ENCODE results near the gene NFKB1.

The NFKB1 gene

DNA sequence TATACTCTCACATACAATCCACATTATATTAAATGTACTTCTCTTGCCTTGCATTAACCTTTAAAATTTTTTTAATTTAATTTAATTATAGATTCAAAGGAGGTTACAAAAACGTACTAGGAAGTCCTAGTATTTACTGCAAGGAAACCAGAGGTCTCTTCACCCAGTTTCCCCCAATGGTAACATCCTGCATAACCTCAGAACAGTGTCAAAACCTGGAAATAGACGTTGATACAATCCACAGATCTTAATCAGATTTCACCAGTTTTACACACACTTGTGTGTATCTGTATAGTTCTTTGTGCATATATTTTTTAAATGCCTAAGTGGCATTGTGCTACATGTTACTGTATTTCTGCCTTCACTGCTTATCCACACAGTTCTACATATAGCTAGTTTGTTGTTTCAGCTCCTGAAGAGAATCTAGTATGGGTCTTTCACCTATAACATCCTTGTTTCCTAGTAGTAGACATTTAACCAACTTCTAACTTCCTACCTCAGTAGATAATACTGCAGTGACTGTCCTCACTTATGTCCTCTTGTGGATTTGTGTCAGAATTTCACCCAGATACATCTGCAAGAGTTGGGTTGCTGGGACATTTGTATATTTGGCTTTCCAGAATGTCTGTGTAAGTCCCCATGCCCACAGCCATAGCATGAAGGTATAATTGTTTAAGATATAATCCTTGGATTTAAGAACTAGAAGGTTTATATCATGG is 103.2 kb downstream of the NFKB1 start:
- no peak for DNase-seq (ENCODE audit: low read depth)
- H3K4me3 ChIP-seq (ENCODE audit: low read length): no peak overlapping the region
- no peak for TF ChIP-seq CTCF (conservative IDR thresholded peaks at IDR 0.05; ENCODE audit: low read depth, low read length)

DNA sequence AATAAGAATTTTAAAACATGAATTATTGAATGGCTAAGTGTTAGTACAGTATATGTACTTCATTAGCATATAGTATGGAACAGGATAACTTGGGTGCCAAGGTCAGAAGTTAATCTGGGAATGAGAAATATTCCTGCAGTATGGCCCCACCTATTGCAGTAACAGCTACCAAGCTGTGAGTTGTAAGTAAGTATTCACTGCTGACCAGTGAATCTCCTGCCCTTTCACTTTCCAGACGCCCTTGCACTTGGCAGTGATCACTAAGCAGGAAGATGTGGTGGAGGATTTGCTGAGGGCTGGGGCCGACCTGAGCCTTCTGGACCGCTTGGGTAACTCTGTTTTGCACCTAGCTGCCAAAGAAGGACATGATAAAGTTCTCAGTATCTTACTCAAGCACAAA is 105.1 kb downstream of the NFKB1 start:
- no peak for TF ChIP-seq CTCF (conservative IDR thresholded peaks at IDR 0.05; ENCODE audit: low read depth, low read length)
- H3K4me3 ChIP-seq (ENCODE audit: low read length): no peak overlapping the region
- DNase-seq (ENCODE audit: low read depth): no peak

DNA sequence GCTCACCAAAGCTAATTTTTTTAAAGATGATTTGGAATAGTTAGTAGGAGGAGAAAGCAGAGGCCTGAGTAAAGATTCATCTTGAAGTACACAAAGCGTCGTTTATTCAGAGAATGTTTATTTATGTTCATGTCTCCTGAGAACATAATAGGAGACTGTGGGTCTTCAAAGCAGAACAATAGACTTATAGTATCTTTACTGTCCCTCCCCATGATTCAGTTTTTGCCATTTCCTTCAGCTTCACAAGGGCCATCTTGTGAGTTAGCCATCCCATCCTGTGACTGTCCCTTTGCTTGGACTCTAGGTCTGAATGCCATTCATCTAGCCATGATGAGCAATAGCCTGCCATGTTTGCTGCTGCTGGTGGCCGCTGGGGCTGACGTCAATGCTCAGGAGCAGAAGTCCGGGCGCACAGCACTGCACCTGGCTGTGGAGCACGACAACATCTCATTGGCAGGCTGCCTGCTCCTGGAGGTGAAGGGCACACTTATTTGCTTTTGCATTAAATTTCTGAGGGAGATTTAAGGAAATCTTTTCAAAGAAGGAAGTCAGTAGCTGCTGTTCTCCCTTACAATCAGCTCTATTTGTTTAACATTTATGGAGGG is 105.8 kb downstream of the NFKB1 start:
- no peak overlapping the region for H3K4me3 ChIP-seq (ENCODE audit: low read length)
- TF ChIP-seq CTCF (conservative IDR thresholded peaks at IDR 0.05; ENCODE audit: low read depth, low read length): no peak

DNA sequence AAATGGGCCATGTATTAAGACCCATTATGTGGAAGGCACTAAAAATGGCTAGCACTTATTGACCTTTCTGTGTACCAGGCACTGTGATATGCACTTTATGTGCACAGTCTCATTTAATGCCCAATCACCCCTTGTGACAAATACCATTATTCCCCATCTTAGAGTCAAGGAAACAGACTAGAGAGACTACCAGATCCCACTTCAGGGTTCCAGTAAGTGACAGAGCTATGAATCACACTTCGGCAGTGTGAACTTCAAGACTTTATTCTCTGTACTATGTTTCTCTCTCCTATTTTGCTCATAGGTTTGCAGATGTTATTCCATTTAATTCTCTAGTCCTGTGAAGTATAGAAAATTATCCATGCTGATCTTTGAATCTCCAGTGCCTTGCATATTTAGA is 107.0 kb downstream of the NFKB1 start:
- H3K4me3 ChIP-seq (ENCODE audit: low read length): no peak overlapping the region
- DNase-seq (ENCODE audit: low read depth): no peak

More for the DNA sequence above, 105.8 kb downstream of the NFKB1 start:
- no peak for DNase-seq (ENCODE audit: low read depth)

GRCh38 chr4:102610007-102610406 is 108.8 kb downstream of the NFKB1 start:
- no peak for DNase-seq (ENCODE audit: low read depth)
- no peak overlapping the region for H3K4me3 ChIP-seq (ENCODE audit: low read length)

More for the DNA sequence above, 107.0 kb downstream of the NFKB1 start:
- no peak for TF ChIP-seq CTCF (conservative IDR thresholded peaks at IDR 0.05; ENCODE audit: low read depth, low read length)

GRCh38 chr4:102610476-102610875 is 109.3 kb downstream of the NFKB1 start:
- TF ChIP-seq CTCF (conservative IDR thresholded peaks at IDR 0.05; ENCODE audit: low read depth, low read length): no peak
- no peak for DNase-seq (ENCODE audit: low read depth)
- H3K4me3 ChIP-seq (ENCODE audit: low read length): no peak overlapping the region

More at GRCh38 chr4:102610007-102610406, 108.8 kb downstream of the NFKB1 start:
- peak; percentile 57 for TF ChIP-seq CTCF (conservative IDR thresholded peaks at IDR 0.05; ENCODE audit: low read depth, low read length)

DNA sequence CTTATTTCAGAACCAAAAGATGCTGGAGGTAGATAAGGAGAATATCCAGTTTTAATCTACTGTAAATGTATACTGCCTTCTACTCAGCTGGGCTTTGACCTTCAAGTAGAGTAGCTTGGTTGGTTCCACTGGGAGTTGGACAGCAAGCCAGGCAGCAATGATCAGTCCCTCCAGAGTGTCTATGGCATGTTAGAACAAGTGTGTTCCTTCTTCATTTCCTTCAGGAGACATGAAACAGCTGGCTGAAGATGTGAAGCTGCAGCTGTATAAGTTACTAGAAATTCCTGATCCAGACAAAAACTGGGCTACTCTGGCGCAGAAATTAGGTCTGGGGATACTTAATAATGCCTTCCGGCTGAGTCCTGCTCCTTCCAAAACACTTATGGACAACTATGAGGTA is 111.1 kb downstream of the NFKB1 start:
- TF ChIP-seq CTCF (conservative IDR thresholded peaks at IDR 0.05; ENCODE audit: low read depth, low read length): no peak
- H3K4me3 ChIP-seq (ENCODE audit: low read length): no peak overlapping the region
- DNase-seq (ENCODE audit: low read depth): no peak

Measured in retinal pigment epithelial cell (primary cell).